Left ventricle myocardium inferior (tissue), 1 donor: Measurements from ENCODE around the gene TEFM. TPM values are rescaled to one million over a fixed set of nuclear protein-coding genes. Genes with fewer than 3 reads are reported as not detected.
"Not testable (repeated sequence)": the region's sequence is repeated elsewhere in the genome, so short reads cannot be mapped to it uniquely, and the experiment has no call there.

ENCODE experiments used
- DNase-seq: peaks from one replicate; pipeline ENCODE4 v3.0.0-alpha.2; 2020
- H3K27ac ChIP-seq: fragments of 200-600 bp; replicated peaks from 2 replicates; pipeline ENCODE4 v1.8.0; 2021
- H3K27me3 ChIP-seq: fragments of 200-600 bp; 2 replicates; pipeline ENCODE4 v1.8.0; 2021; ENCODE audit warnings: low read depth
- H3K36me3 ChIP-seq: fragments of 200-600 bp; 2 replicates; pipeline ENCODE4 v1.8.0; 2021
- H3K4me1 ChIP-seq: fragments of 200-600 bp; 2 replicates; pipeline ENCODE4 v1.8.0; 2021
- H3K4me3 ChIP-seq: fragments of 200-600 bp; 2 replicates; pipeline ENCODE4 v1.8.0; 2021; ENCODE audit warnings: mild to moderate bottlenecking, moderate library complexity
- H3K9me3 ChIP-seq: fragments of 200-600 bp; replicated peaks from 2 replicates; pipeline ENCODE4 v1.8.0; 2021
- intact Hi-C: fragments of 100-400 bp; cut with micrococcal nuclease; formaldehyde crosslinking; loops from one replicate; pipeline ENCODE4 v1.11.0; 2022
- total RNA-seq: library from RNA; stranded (reverse); fragmentation: NEBNext Ultra II Directional; extraction: Animal tissue kit (Norgen Biotek cat#: 25700); gene quantifications from one replicate; pipeline ENCODE4 v1.2.1, GENCODE V29; 2021
- TF ChIP-seq, protein P1 (sequence below): fragments of 200-600 bp; IDR thresholded peaks from 2 replicates; pipeline ENCODE4 v1.8.0; 2021; ENCODE audit warnings: antibody characterized with exemption, mild to moderate bottlenecking, borderline replicate concordance
- donor health status: DM: no; HTN: yes; CAD: no; lungs with severe emphysema.

Gene TEFM
- total RNA-seq, 1 donor from 2014 or later = 17.7 TPM

GRCh38 chr17:30917050-30917449 lies 11.0 kb upstream of the TEFM start:
- H3K4me1 ChIP-seq = peaks cover 15% of the 10 kb centered on the region
- no peak for DNase-seq
- no peaks in the 10 kb centered on the region for H3K9me3 ChIP-seq
- intact Hi-C loops = no loop called here
- TF ChIP-seq, protein P1, sequence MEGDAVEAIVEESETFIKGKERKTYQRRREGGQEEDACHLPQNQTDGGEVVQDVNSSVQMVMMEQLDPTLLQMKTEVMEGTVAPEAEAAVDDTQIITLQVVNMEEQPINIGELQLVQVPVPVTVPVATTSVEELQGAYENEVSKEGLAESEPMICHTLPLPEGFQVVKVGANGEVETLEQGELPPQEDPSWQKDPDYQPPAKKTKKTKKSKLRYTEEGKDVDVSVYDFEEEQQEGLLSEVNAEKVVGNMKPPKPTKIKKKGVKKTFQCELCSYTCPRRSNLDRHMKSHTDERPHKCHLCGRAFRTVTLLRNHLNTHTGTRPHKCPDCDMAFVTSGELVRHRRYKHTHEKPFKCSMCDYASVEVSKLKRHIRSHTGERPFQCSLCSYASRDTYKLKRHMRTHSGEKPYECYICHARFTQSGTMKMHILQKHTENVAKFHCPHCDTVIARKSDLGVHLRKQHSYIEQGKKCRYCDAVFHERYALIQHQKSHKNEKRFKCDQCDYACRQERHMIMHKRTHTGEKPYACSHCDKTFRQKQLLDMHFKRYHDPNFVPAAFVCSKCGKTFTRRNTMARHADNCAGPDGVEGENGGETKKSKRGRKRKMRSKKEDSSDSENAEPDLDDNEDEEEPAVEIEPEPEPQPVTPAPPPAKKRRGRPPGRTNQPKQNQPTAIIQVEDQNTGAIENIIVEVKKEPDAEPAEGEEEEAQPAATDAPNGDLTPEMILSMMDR = no peak
- H3K27me3 ChIP-seq = peaks cover 12% of the 10 kb centered on the region
- no peak overlapping the region for H3K4me3 ChIP-seq
- no peak overlapping the region for H3K27ac ChIP-seq
- H3K36me3 ChIP-seq = no peaks in the 10 kb centered on the region

DNA sequence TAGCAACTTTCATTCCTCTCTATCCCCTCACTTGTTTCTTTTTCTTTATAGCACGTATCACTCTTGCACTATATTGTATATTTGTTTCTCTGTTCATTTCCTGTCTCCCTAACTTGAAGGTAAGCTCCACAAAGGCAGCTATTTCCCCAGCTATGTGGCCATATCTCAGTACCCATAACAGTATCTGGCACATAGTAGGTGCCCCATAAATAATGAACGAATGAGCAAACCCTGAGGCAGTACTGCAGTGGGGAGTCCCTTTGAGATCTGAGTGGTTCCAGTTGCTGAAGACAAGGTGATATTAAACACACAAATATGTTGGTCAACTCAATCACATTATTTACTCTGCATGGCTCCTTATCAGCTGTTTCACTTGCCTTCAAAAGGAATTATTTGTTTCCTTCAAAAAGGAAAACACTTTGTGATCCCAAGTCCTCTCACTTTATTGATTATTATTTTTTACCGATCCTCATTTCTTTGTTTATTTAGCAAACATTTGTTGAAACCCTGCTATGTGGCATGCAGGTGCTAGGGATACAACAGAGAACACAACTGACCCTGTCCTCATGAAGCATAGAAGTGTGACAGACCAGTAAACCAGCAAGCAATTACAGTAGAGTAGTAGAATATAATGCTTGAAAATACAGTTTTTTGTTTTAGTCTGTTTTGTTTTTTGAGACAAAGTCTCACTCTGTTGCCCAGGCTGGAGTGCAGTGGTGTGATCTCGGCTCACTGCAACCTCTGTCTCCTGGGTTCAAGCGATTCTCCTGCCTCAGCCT lies 10.0 kb upstream of the TEFM start:
- intact Hi-C loops = no loop called here
- H3K36me3 ChIP-seq = no peaks in the 10 kb centered on the region
- no peaks in the 10 kb centered on the region for H3K9me3 ChIP-seq
- no peak for DNase-seq
- H3K27me3 ChIP-seq = peaks cover 2% of the 10 kb centered on the region
- no peak overlapping the region for H3K4me3 ChIP-seq
- peaks cover 5% of the 10 kb centered on the region for H3K4me1 ChIP-seq
- TF ChIP-seq, protein P1 = no peak
- H3K27ac ChIP-seq = no peak overlapping the region

DNA sequence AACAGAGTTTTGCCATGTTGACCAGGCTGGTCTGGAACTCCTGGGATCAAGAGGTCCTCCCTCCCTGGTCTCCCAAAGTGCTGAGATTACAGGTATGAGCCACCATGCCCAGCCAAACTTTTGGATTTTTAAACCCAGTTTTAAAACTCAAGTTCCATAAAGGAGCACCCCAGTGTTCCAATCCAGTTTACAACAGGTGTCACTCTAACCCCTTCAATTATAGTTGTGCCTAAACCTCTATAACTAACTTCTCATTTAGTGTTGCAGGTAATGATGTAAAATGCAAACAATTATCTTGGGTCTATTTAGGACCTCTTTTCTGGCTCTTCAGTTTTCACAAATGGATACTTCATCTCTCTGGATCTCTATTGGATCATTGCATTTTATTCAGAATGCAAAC lies 7.9 kb upstream of the TEFM start:
- Histone ChIP-seq H3K9me3 (no peaks in the 10 kb centered on the region), H3K36me3 (no peaks in the 10 kb centered on the region), H3K27ac (no peak overlapping the region), H3K27me3 (no peaks in the 10 kb centered on the region), H3K4me1 (no peaks in the 10 kb centered on the region), H3K4me3 (no peak overlapping the region)
- intact Hi-C loops = no loop called here
- no peak for DNase-seq
- TF ChIP-seq, protein P1 = no peak

- H3K4me3 ChIP-seq, H3K27ac ChIP-seq, H3K36me3 ChIP-seq, DNase-seq, intact Hi-C loops, H3K27me3 ChIP-seq, H3K9me3 ChIP-seq: not testable (repeated sequence)
- H3K4me1 ChIP-seq = peaks cover 26% of the 10 kb centered on the region
Measured at GRCh38 chr17:30910151-30910550, 4.1 kb upstream of the TEFM start.

GRCh38 chr17:30908717-30909420 lies 2.8 kb upstream of the TEFM start:
- Histone ChIP-seq H3K4me3 (no peak overlapping the region), H3K4me1 (peaks cover 32% of the 10 kb centered on the region), H3K9me3 (no peaks in the 10 kb centered on the region), H3K27ac (no peak overlapping the region), H3K36me3 (no peaks in the 10 kb centered on the region), H3K27me3 (no peaks in the 10 kb centered on the region)
- TF ChIP-seq, protein P1 = no peak
- intact Hi-C loops = no loop called here
- no peak for DNase-seq

DNA sequence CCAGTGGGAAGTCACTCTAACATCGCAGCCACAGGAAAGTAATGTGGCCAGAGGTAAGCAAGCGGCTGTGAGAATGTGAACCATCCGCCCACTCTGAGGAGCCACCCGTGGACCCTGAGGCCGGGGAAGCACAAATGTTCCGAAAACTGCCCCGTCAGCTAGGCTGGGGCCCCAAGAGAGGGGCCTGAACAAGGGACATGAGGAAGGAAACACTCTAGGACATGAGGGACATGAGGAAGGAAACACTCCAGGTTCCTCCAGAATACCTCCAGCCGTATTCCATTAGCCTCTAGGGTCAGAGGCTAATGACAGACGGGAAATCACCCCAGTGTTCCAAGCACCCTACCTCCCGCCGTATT lies 317 bp downstream of the TEFM start:
- DNase-seq = no peak
- intact Hi-C loops = no loop called here

More for the DNA sequence above, 317 bp downstream of the TEFM start:
- Histone ChIP-seq H3K27ac (peak overlapping the region; percentile 93), H3K36me3 (peaks cover 15% of the 10 kb centered on the region), H3K27me3 (no peaks in the 10 kb centered on the region), H3K9me3 (no peaks in the 10 kb centered on the region), H3K4me3 (peak overlapping the region; percentile 87), H3K4me1 (peaks cover 32% of the 10 kb centered on the region)
- TF ChIP-seq, protein P1 = no peak
